DOHH2 (cell line): Measurements from ENCODE around the gene ENSA.

Source experiments
- CTCF ChIP-seq: fragments of 200-600 bp; sonication (generic); IDR thresholded peaks from one replicate; pipeline ENCODE4 v1.5.1; 2014; ENCODE audit warnings: antibody characterized with exemption, mild to moderate bottlenecking, low read depth, low read length; ENCODE audit not compliant: poor library complexity, severe bottlenecking
- EZH2phosphoT487 ChIP-seq: fragments of 200-600 bp; sonication (generic); IDR thresholded peaks from 2 replicates; pipeline ENCODE4 v1.6.1; 2017; ENCODE audit warnings: borderline replicate concordance, mild to moderate bottlenecking, antibody characterized with exemption, low read length, moderate library complexity, mixed read lengths

GRCh38 chr1:150596976-150597375 is 32.4 kb downstream of the ENSA start:
- no peak for TF ChIP-seq CTCF
- TF ChIP-seq EZH2phosphoT487: no peak
